Heart right ventricle (tissue), 16 donors: ENCODE data around the gene SPRING1. TPM values are rescaled to one million over a fixed set of nuclear protein-coding genes. Genes with fewer than 3 reads are reported as not detected.

Experiments used
- ATAC-seq, 8 donors: fragments of 200-7000 bp; cut with Tn5 transposase; one replicate each; pipeline ENCODE4 v1.9.1; 2020; ENCODE audit warnings: mild to moderate bottlenecking in 8 of 8, moderate library complexity in 8 of 8, moderate number of reproducible peaks in 1 of 8
- DNase-seq, 2 donors: peaks; one replicate each; pipeline ENCODE4 v3.0.0-alpha.2; 2020
- H3K27ac ChIP-seq, 10 donors: fragments of 200-600 bp; sonication (generic) in 2 of 10; one replicate each; pipeline versions ENCODE4 v1.5.0 to v1.8.0; 2020 to 2022; ENCODE audit warnings: mild to moderate bottlenecking in 3 of 10
- H3K27me3 ChIP-seq, 7 donors: fragments of 200-600 bp; one replicate each; pipeline ENCODE4 v1.8.0; 2021 to 2022; ENCODE audit warnings: mild to moderate bottlenecking in 2 of 7
- H3K36me3 ChIP-seq, 9 donors: fragments of 200-600 bp; sonication (generic) in 1 of 9; one replicate each; pipeline versions ENCODE4 v1.5.0 to v1.8.0; 2020 to 2022; ENCODE audit warnings: mild to moderate bottlenecking in 2 of 9
- H3K4me1 ChIP-seq, 9 donors: fragments of 200-600 bp; sonication (generic) in 1 of 9; one replicate each; pipeline versions ENCODE4 v1.5.0 to v1.8.0; 2020 to 2022; ENCODE audit warnings: mild to moderate bottlenecking in 4 of 9
- H3K4me3 ChIP-seq, 10 donors: fragments of 200-600 bp; sonication (generic) in 2 of 10; one replicate each; pipeline versions ENCODE4 v1.5.0 to v1.8.0; 2020 to 2022; ENCODE audit warnings: mild to moderate bottlenecking in 7 of 10, moderate library complexity in 2 of 10
- H3K9me3 ChIP-seq, 11 donors: fragments of 200-600 bp in 10 of 11; sonication (generic) in 2 of 11; one replicate each; pipeline versions ENCODE4 v1.5.0 to v1.8.0; 2013 to 2022; ENCODE audit warnings: mild to moderate bottlenecking in 2 of 11, control low read depth in 1 of 11, moderate library complexity in 1 of 11
- WGBS, 2 donors: extraction: QIAGEN DNeasy Blood & Tissue Kit; methylation state at CpG; one replicate each; pipeline ENCODE4 v1.1.7; 2013; ENCODE audit warnings: inconsistent platforms in 1 of 2; 5-methylcytosine and 5-hydroxymethylcytosine counted together
- intact Hi-C, 10 donors: fragments of 100-400 bp; cut with DNase I; formaldehyde crosslinking; loops; one replicate each; pipeline versions ENCODE4 v1.11.1 to v1.14.2; 2022
- polyA plus RNA-seq, 2 donors: library from polyadenylated mRNA; stranded (reverse); fragments of 200-250 nt; gene quantifications; one replicate each; pipeline ENCODE4 v1.2.3, GENCODE V29; 2013
- total RNA-seq, 10 donors: library from RNA; stranded (reverse); fragmentation: NEBNext Ultra II Directional in 3 of 10; extraction: Animal tissue kit (Norgen Biotek cat#: 25700) in 3 of 10; gene quantifications; one replicate each; pipeline versions ENCODE4 v1.2.1 to v1.2.4, GENCODE V29; 2021 to 2023
- TF ChIP-seq, protein P1 (sequence below), 9 donors: fragments of 200-600 bp; sonication (generic) in 2 of 9; IDR thresholded peaks; one replicate each; pipeline versions ENCODE4 v1.5.0 to v1.8.0; 2021 to 2022; ENCODE audit warnings: antibody characterized with exemption in 9 of 9, mild to moderate bottlenecking in 5 of 9, moderate library complexity in 1 of 9
- donor health status: Arrhythmogenic right ventricular cardiomyopathy.
- donor health status: ischemic (EF 13 %, LVEDD 7.1; RV severe dilation, severe dysfunction).
- donor health status: healthy with polysubstance abuse.
- donor health status: DM: no; HTN: yes; CAD: no.
- donor health status: DM: no; HTN: no; CAD: no.
- donor health status: ischemic (EF 25% LVEDD 6.9; RV normal size, moderate dysfunction).
- donor health status: ischemic (EF 25% LVEDD 5.7; RV mildly dilated, moderate dysfunction).
- donor health status: healthy.
- donor health status: DM: yes; HTN: yes; CAD: no.
- donor health status: Ischemic cardiomyopathy.
- donor health status: ischemic (EF 35%, LVEDD 5.7; RV mildly dilated, moderate dysfunction).
- donor health status: nonischemic (EF 11% LVEDD 7.7; RV severe dilation, severe dysfunction).
- donor health status: DM: yes; HTN: yes; CAD: no.
- donor health status: PGD.
- donor health status: ischemic (EF 29% LVEDD 5.4; RV normal size, mild dysfunction).
- donor health status: nonischemic (EF 23%, LVEDD 6.1; RV moderate dilation, normal function).

SPRING1 gene
- total and polyA plus RNA-seq, 12 donors: 6.2 to 19.5 (median 10.5) TPM

- intact Hi-C loops: loop anchor here in 8 of 10 donors (5.0 to 10.0 kb wide), 8 partner anchors 173 to 714 kb away; partner anchors contain the start of gene HRK (in 4 of the 8)
- peaks cover 0 to 9% (median 0%) of the 10 kb centered on the region in 9 donors for H3K36me3 ChIP-seq
- no peak overlapping the region for H3K27ac ChIP-seq
- ATAC-seq (peak; percentile 55 to 85 (median 80)), DNase-seq (peak in 1 of 2 donors; percentile 33)
- no peaks in the 10 kb centered on the region for H3K9me3 ChIP-seq
- WGBS, 2 donors: 24 to 31% methylated on average over 26 of the region's 26 CpGs
- H3K27me3 ChIP-seq: peaks cover 0 to 9% (median 0%) of the 10 kb centered on the region in 7 donors
- TF ChIP-seq, protein P1, sequence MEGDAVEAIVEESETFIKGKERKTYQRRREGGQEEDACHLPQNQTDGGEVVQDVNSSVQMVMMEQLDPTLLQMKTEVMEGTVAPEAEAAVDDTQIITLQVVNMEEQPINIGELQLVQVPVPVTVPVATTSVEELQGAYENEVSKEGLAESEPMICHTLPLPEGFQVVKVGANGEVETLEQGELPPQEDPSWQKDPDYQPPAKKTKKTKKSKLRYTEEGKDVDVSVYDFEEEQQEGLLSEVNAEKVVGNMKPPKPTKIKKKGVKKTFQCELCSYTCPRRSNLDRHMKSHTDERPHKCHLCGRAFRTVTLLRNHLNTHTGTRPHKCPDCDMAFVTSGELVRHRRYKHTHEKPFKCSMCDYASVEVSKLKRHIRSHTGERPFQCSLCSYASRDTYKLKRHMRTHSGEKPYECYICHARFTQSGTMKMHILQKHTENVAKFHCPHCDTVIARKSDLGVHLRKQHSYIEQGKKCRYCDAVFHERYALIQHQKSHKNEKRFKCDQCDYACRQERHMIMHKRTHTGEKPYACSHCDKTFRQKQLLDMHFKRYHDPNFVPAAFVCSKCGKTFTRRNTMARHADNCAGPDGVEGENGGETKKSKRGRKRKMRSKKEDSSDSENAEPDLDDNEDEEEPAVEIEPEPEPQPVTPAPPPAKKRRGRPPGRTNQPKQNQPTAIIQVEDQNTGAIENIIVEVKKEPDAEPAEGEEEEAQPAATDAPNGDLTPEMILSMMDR (IDR thresholded peaks at IDR 0.05): peak; percentile 34 to 79 (median 68)
- peak overlapping the region in 3 of 10 donors; percentile 6 to 27 (median 6) for H3K4me3 ChIP-seq
- peaks cover 3 to 22% (median 10%) of the 10 kb centered on the region in 9 donors for H3K4me1 ChIP-seq
These were observed 28.8 kb downstream of the SPRING1 start for GRCh38 chr12:116708826-116709756.

DNA sequence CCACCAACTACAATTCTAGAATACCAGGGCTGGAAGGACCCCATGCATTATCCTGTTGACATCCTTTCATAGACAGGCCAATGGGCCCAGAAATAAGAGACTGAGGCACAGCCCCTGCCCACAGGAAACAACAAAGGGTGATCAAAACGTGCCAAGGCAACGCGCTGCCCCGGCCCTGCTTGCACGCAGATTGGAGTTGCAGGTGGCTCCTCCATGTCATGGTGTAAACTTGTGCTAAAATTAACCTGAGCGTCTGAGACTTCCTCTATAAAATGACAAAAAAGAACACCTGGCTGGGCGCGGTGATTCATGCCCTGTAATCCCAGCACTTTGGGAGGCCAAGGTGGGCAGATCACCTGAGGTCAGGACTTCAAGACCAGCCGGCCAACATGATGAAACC lies 30.1 kb downstream of the SPRING1 start:
- no peak overlapping the region for H3K4me3 ChIP-seq
- intact Hi-C loops: loop anchor here in 8 of 10 donors (5.0 to 10.0 kb wide), 8 partner anchors 175 to 713 kb away; partner anchors contain the start of gene HRK (in 4 of the 8)
- WGBS, 2 donors: 89 to 94% methylated on average over 9 of the region's 9 CpGs
- peaks cover 0 to 7% (median 0%) of the 10 kb centered on the region in 9 donors for H3K36me3 ChIP-seq
- H3K27me3 ChIP-seq: peaks cover 0 to 9% (median 0%) of the 10 kb centered on the region in 7 donors
- DNase-seq (no peak), ATAC-seq (no peak)
- no peak overlapping the region for H3K27ac ChIP-seq
- H3K4me1 ChIP-seq: peaks cover 3 to 15% (median 10%) of the 10 kb centered on the region in 9 donors
- no peaks in the 10 kb centered on the region for H3K9me3 ChIP-seq
- TF ChIP-seq, protein P1 (IDR thresholded peaks at IDR 0.05): no peak

DNA sequence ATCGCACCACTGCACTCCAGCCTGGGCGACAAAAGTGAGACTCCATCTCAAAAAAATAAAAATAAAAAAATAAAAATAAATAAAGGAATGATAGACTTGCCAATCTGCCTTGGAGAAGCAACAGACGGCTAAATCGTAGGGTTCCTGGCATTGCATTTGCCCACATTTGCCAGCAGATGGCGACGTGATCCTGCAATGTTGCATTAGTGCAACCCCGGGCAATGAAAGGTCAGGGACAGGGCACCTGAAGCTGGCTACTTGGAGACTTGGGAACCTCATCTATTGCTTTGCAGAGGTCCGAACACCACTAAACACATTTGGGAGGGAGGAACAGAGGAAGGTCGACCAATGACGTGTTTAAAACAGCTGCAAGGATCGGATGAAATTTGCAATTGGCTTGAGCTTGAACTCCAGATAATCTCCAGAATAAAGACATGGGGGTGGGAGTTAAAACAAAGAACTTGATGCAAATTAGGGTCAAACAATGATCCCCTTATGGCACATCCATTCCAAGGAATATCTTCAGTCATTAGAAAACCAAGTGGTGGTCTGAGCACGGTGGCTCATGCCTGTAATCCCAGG lies 34.6 kb downstream of the SPRING1 start:
- ATAC-seq (peak; percentile 45 to 84 (median 76)), DNase-seq (peak; percentile 60 to 62)
- no peak overlapping the region for H3K4me3 ChIP-seq
- no peaks in the 10 kb centered on the region for H3K27me3 ChIP-seq
- intact Hi-C loops: loop anchor here in 9 of 10 donors (2.0 to 10.0 kb wide), 10 partner anchors 179 to 709 kb away; partner anchors contain the start of genes HRK (in 3 of the 9) and MED13L (in 1 of the 9)
- TF ChIP-seq, protein P1 (IDR thresholded peaks at IDR 0.05): peak; percentile 85 to 96 (median 95)
- WGBS, 2 donors: 20 to 23% methylated on average over 12 of the region's 12 CpGs
- no peaks in the 10 kb centered on the region for H3K9me3 ChIP-seq
- peaks cover 0 to 5% (median 2%) of the 10 kb centered on the region in 9 donors for H3K4me1 ChIP-seq
- no peak overlapping the region for H3K27ac ChIP-seq
- no peaks in the 10 kb centered on the region for H3K36me3 ChIP-seq

- H3K9me3 ChIP-seq: no peaks in the 10 kb centered on the region
- no peaks in the 10 kb centered on the region for H3K27me3 ChIP-seq
- no peaks in the 10 kb centered on the region for H3K36me3 ChIP-seq
- ATAC-seq (no peak), DNase-seq (no peak)
- TF ChIP-seq, protein P1 (IDR thresholded peaks at IDR 0.05): no peak
- 96 to 98% methylated on average over 4 of the region's 4 CpGs for WGBS, 2 donors
- no peak overlapping the region for H3K27ac ChIP-seq
- intact Hi-C loops: loop anchor here in 8 of 10 donors (5.0 to 10.0 kb wide), 9 partner anchors 181 to 707 kb away; partner anchors contain the start of genes HRK (in 3 of the 8) and MED13L (in 1 of the 8)
- H3K4me3 ChIP-seq: no peak overlapping the region
- peaks cover 0 to 16% (median 3%) of the 10 kb centered on the region in 9 donors for H3K4me1 ChIP-seq
These were observed 36.4 kb downstream of the SPRING1 start for GRCh38 chr12:116701432-116701831.
